HG02678 (cell line): Measurements from ENCODE around the gene SAMD4B.
"Not testable (repeated sequence)": the region's sequence is repeated elsewhere in the genome, so short reads cannot be mapped to it uniquely, and the experiment has no call there.

ENCODE experiments used
- ATAC-seq: cut with Tn5 transposase; IDR thresholded peaks from one replicate; pipeline ENCODE4 v1.9.1; 2021; ENCODE audit warnings: mild to moderate bottlenecking, moderate library complexity; ENCODE audit not compliant: unreplicated experiment

SAMD4B gene

GRCh38 chr19:39309305-39309670 is 32.9 kb upstream of the SAMD4B start:
- not testable (repeated sequence) for ATAC-seq

- no peak for ATAC-seq
These were observed 31.5 kb upstream of the SAMD4B start for GRCh38 chr19:39310558-39311311.

- ATAC-seq = no peak
These were observed 28.0 kb upstream of the SAMD4B start for GRCh38 chr19:39314016-39314728.

- ATAC-seq = no peak
These were observed 26.3 kb upstream of the SAMD4B start for GRCh38 chr19:39315933-39316332.

- ATAC-seq = no peak
These were observed 25.4 kb upstream of the SAMD4B start for GRCh38 chr19:39316627-39317321.

GRCh38 chr19:39317476-39317875 is 24.7 kb upstream of the SAMD4B start:
- no peak for ATAC-seq

GRCh38 chr19:39318071-39318470 is 24.1 kb upstream of the SAMD4B start:
- ATAC-seq = no peak

GRCh38 chr19:39318690-39319089 is 23.5 kb upstream of the SAMD4B start:
- ATAC-seq = no peak

GRCh38 chr19:39319098-39319891 is 22.9 kb upstream of the SAMD4B start:
- ATAC-seq = no peak

GRCh38 chr19:39319892-39320248 is 22.4 kb upstream of the SAMD4B start:
- ATAC-seq = no peak

GRCh38 chr19:39321117-39321831 is 20.9 kb upstream of the SAMD4B start:
- no peak for ATAC-seq

GRCh38 chr19:39321832-39322176 is 20.4 kb upstream of the SAMD4B start:
- ATAC-seq = no peak

GRCh38 chr19:39324242-39324842 is 17.9 kb upstream of the SAMD4B start:
- ATAC-seq = no peak

GRCh38 chr19:39325778-39326665 is 16.2 kb upstream of the SAMD4B start:
- ATAC-seq = no peak

GRCh38 chr19:39327363-39328045 is 14.7 kb upstream of the SAMD4B start:
- no peak for ATAC-seq

- ATAC-seq = no peak
These were observed 14.0 kb upstream of the SAMD4B start for GRCh38 chr19:39328046-39328705.

GRCh38 chr19:39329948-39330347 is 12.3 kb upstream of the SAMD4B start:
- ATAC-seq = no peak

- ATAC-seq = no peak
These were observed 9.9 kb upstream of the SAMD4B start for GRCh38 chr19:39332293-39332692.
